Gastrocnemius medialis (tissue), 4 donors: Measurements from ENCODE around the gene SAMD1.

Experiments used
- POLR2A ChIP-seq, 2 donors: fragments of 450-650 bp; IDR thresholded peaks; one replicate each; pipeline ENCODE4 v1.6.1; 2017; ENCODE audit warnings: antibody characterized with exemption in 2 of 2, mild to moderate bottlenecking in 2 of 2, moderate library complexity in 2 of 2
- TF ChIP-seq, protein P1 (sequence below), 5 experiments: fragments of 450-650 bp in 3 of 5; fragments of 200-600 bp in 2 of 5; sonication (generic) in 2 of 5; IDR thresholded peaks in 4 of 5; conservative IDR thresholded peaks in 1 of 5; 1 replicate in 4 of 5; 2 replicates in 1 of 5; pipeline ENCODE4 v1.5.1; 2016 to 2019; ENCODE audit warnings: antibody characterized with exemption in 5 of 5, mild to moderate bottlenecking in 3 of 5, moderate library complexity in 3 of 5

DNA sequence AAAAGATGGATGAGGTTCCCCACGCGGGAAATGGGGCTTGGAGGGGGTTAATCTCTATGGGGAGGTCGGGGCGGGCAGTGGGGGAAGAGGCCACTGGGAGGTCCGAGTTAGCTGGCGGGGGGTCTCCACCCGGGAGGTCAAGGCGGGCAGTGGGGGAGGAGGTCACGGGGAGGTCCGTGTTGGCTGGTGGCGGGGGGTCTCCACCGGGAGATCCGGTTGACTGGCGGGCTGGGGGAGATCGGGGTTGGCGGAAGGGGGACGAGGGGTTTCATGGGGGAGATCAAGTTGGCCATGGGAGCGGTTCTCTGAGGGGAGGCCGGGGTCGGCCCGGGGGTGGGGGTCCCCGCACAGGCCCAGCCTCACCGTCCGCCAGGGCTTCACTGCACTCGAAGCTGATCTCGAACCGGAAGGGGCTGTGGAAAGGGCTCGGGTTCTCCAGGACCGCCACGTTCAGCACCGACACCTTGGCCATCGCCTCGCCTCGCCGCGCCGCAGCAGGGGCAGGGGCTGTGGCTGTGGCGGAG is 45.5 kb upstream of the SAMD1 start:
- TF ChIP-seq, protein P1, sequence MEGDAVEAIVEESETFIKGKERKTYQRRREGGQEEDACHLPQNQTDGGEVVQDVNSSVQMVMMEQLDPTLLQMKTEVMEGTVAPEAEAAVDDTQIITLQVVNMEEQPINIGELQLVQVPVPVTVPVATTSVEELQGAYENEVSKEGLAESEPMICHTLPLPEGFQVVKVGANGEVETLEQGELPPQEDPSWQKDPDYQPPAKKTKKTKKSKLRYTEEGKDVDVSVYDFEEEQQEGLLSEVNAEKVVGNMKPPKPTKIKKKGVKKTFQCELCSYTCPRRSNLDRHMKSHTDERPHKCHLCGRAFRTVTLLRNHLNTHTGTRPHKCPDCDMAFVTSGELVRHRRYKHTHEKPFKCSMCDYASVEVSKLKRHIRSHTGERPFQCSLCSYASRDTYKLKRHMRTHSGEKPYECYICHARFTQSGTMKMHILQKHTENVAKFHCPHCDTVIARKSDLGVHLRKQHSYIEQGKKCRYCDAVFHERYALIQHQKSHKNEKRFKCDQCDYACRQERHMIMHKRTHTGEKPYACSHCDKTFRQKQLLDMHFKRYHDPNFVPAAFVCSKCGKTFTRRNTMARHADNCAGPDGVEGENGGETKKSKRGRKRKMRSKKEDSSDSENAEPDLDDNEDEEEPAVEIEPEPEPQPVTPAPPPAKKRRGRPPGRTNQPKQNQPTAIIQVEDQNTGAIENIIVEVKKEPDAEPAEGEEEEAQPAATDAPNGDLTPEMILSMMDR (IDR thresholded peaks at IDR 0.05 in 4 of 5, conservative IDR thresholded peaks at IDR 0.05 in 1 of 5), result no peak
- no peak for TF ChIP-seq POLR2A (IDR thresholded peaks at IDR 0.05)
